Endothelial cell (in vitro differentiated cells): Measurements from ENCODE around the gene ZMIZ1. TPM values are rescaled to one million over a fixed set of nuclear protein-coding genes. Genes with fewer than 3 reads are reported as not detected.

Experiments used
- DNase-seq: peaks from one replicate; pipeline ENCODE4 v3.0.0; 2021; ENCODE audit warnings: low spot score
- H3K27ac Mint-ChIP-seq: one replicate; pipeline ENCODE4 v1.8.0; 2021; ENCODE audit warnings: mixed read lengths, inconsistent platforms; ENCODE audit not compliant: unreplicated experiment
- H3K27me3 Mint-ChIP-seq: one replicate; pipeline ENCODE4 v1.8.0; 2021; ENCODE audit warnings: mild to moderate bottlenecking, moderate library complexity, mixed read lengths, inconsistent platforms; ENCODE audit not compliant: unreplicated experiment
- H3K36me3 Mint-ChIP-seq: one replicate; pipeline ENCODE4 v1.8.0; 2021; ENCODE audit warnings: mild to moderate bottlenecking, low read depth, mixed read lengths, inconsistent platforms; ENCODE audit not compliant: unreplicated experiment
- H3K4me1 Mint-ChIP-seq: one replicate; pipeline ENCODE4 v1.8.0; 2021; ENCODE audit warnings: mild to moderate bottlenecking, mixed read lengths, inconsistent platforms; ENCODE audit not compliant: unreplicated experiment
- H3K4me3 Mint-ChIP-seq: one replicate; pipeline ENCODE4 v1.8.0; 2021; ENCODE audit warnings: mild to moderate bottlenecking, mixed read lengths, inconsistent platforms; ENCODE audit not compliant: unreplicated experiment
- H3K9me3 Mint-ChIP-seq: one replicate; pipeline ENCODE4 v1.8.0; 2021; ENCODE audit warnings: mixed read lengths, inconsistent platforms; ENCODE audit not compliant: unreplicated experiment
- total RNA-seq: library from RNA; stranded (reverse); fragmentation: NEBNext Ultra II Directional; extraction: Animal tissue kit (Norgen Biotek cat#: 25700); gene quantifications from one replicate; pipeline ENCODE4 v1.2.1, GENCODE V29; 2021; ENCODE audit not compliant: unreplicated experiment
- TF ChIP-seq, protein P1 (sequence below): fragments of 200-600 bp; sonication (generic); IDR thresholded peaks from one replicate; pipeline ENCODE4 v1.5.0; 2021; ENCODE audit warnings: antibody characterized with exemption; ENCODE audit not compliant: unreplicated experiment

Gene ZMIZ1
- total RNA-seq, 1 donor from 2014 or later = 102 TPM

GRCh38 chr10:79340646-79341244 lies 272.0 kb downstream of the ZMIZ1 start:
- H3K27me3 Mint-ChIP-seq = peaks cover 16% of the 10 kb centered on the region
- no peak for DNase-seq
- no peaks in the 10 kb centered on the region for H3K9me3 Mint-ChIP-seq
- no peaks in the 10 kb centered on the region for H3K4me1 Mint-ChIP-seq
- TF ChIP-seq, protein P1, sequence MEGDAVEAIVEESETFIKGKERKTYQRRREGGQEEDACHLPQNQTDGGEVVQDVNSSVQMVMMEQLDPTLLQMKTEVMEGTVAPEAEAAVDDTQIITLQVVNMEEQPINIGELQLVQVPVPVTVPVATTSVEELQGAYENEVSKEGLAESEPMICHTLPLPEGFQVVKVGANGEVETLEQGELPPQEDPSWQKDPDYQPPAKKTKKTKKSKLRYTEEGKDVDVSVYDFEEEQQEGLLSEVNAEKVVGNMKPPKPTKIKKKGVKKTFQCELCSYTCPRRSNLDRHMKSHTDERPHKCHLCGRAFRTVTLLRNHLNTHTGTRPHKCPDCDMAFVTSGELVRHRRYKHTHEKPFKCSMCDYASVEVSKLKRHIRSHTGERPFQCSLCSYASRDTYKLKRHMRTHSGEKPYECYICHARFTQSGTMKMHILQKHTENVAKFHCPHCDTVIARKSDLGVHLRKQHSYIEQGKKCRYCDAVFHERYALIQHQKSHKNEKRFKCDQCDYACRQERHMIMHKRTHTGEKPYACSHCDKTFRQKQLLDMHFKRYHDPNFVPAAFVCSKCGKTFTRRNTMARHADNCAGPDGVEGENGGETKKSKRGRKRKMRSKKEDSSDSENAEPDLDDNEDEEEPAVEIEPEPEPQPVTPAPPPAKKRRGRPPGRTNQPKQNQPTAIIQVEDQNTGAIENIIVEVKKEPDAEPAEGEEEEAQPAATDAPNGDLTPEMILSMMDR = no peak
- no peak overlapping the region for H3K4me3 Mint-ChIP-seq
- H3K36me3 Mint-ChIP-seq = peaks cover 7% of the 10 kb centered on the region
- H3K27ac Mint-ChIP-seq = no peak overlapping the region

GRCh38 chr10:79342295-79342761 lies 273.6 kb downstream of the ZMIZ1 start:
- Mint-ChIP-seq H3K27me3 (peaks cover 13% of the 10 kb centered on the region), H3K9me3 (no peaks in the 10 kb centered on the region), H3K4me1 (no peaks in the 10 kb centered on the region), H3K4me3 (no peak overlapping the region), H3K27ac (no peak overlapping the region), H3K36me3 (no peaks in the 10 kb centered on the region)
- DNase-seq = no peak
- TF ChIP-seq, protein P1 = no peak

DNA sequence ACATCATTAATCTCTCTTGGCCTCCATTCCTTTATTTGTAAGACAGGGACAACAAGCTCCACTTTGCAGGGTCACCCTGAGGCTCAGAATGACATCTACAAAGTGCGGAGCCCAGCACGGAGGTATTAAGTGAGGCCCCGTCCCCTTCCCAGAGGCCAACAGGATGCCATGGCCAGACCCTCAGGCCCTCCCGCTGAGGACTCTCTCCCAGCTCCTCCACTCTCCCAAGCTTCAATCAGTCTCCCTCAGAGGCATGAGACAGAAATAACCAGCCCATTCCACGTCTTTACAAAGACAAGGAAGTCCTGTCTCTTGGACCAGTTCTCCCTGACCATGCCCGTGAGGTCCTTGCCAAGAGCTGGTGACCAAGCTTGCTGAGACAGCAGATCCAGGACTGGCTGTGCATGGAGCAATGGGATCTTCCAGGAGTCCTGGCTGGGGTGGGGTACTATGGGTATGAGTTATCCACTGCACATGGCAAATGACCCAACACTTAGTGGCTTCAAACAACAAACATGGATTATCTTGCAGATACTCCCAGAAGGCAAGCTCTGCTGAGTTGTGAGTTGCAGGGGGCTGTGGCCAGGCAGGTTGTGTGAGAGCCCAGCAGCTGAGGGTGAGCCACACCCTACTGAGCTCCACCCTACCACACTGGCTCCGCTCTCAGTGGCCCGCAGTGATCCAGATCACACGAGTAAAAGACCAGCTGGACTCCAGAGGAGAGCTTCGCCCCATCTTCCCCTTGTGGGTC lies 274.2 kb downstream of the ZMIZ1 start:
- Mint-ChIP-seq H3K4me1 (no peaks in the 10 kb centered on the region), H3K27ac (no peak overlapping the region), H3K27me3 (peaks cover 13% of the 10 kb centered on the region), H3K36me3 (no peaks in the 10 kb centered on the region), H3K4me3 (no peak overlapping the region), H3K9me3 (no peaks in the 10 kb centered on the region)
- no peak for DNase-seq
- TF ChIP-seq, protein P1 = no peak

DNA sequence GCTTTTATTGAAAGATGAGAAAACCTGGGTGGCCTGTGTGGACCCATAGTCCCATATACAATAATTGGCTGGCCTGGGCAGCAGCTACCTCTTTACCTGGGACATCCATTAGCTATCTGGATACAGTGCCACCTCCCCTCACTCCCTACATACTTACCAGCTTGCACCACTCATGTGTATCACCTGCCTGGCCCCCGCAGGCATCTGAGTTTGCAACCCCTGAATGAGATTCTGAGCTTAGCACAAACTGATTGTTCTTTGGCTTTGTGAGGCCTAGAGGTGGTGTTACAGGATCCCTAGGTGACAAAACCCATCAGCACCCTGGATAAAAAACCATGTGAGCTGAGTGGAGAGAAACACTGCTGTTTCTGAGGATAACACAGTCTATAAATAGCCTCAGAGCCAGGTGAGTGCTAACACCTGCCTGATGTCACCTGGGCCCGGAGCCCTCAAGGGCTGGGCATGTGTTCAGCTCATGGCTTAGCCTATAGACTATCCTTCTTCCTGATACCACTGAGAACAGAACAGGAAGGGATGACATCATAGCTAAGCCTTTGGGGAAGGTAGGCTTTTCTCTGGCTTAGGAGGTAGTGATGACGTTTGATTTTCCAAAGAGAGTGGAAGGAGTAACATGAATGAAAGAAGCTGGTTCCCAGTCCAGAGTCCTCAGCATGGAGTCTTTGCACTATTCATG lies 275.9 kb downstream of the ZMIZ1 start:
- no peak for DNase-seq
- Mint-ChIP-seq H3K4me3 (no peak overlapping the region), H3K27ac (no peak overlapping the region), H3K4me1 (no peaks in the 10 kb centered on the region), H3K27me3 (peaks cover 12% of the 10 kb centered on the region), H3K9me3 (no peaks in the 10 kb centered on the region), H3K36me3 (no peaks in the 10 kb centered on the region)
- TF ChIP-seq, protein P1 = no peak
